C1 segment of cervical spinal cord (tissue), 14 donors: ENCODE results near the gene WNT10A.
A peak's percentile ranks its signal among the peaks of the same experiment; 100 is the strongest.

ENCODE experiments used
- DNase-seq, 14 donors: peaks; one replicate each; lab custom pipeline; 2025; lab: John Stamatoyannopoulos, UW

The WNT10A gene

GRCh38 chr2:218876562-218877219, 4.0 kb upstream of the WNT10A start:
- DNase-seq: peak in 10 of 14 donors; percentile 5 to 52 (median 29)

GRCh38 chr2:218877331-218877730, 3.3 kb upstream of the WNT10A start:
- no peak for DNase-seq

GRCh38 chr2:218877891-218878290, 2.8 kb upstream of the WNT10A start:
- DNase-seq: no peak

- no peak for DNase-seq
Measured at GRCh38 chr2:218878486-218878885, 2.2 kb upstream of the WNT10A start.

- no peak for DNase-seq
Measured at GRCh38 chr2:218878926-218879761, 1.5 kb upstream of the WNT10A start.

GRCh38 chr2:218879776-218880101, 913 bp upstream of the WNT10A start:
- DNase-seq: no peak

GRCh38 chr2:218880859-218881594, 375 bp downstream of the WNT10A start:
- DNase-seq: no peak

- DNase-seq: no peak
Measured at GRCh38 chr2:218881744-218882460, 1.2 kb downstream of the WNT10A start.

GRCh38 chr2:218882461-218882816, 1.8 kb downstream of the WNT10A start:
- DNase-seq: no peak

GRCh38 chr2:218882866-218883366, 2.3 kb downstream of the WNT10A start:
- DNase-seq: no peak

- no peak for DNase-seq
Measured at GRCh38 chr2:218883491-218884490, 3.1 kb downstream of the WNT10A start.

GRCh38 chr2:218884519-218884918, 3.9 kb downstream of the WNT10A start:
- no peak for DNase-seq

- peak in 5 of 14 donors; percentile 5 to 43 (median 24) for DNase-seq
Measured at GRCh38 chr2:218885981-218886947, 5.6 kb downstream of the WNT10A start.

- DNase-seq: no peak
Measured at GRCh38 chr2:218887079-218887478, 6.4 kb downstream of the WNT10A start.

GRCh38 chr2:218888341-218888740, 7.7 kb downstream of the WNT10A start:
- DNase-seq: no peak

- DNase-seq: no peak
Measured at GRCh38 chr2:218889937-218890336, 9.3 kb downstream of the WNT10A start.

- no peak for DNase-seq
Measured at GRCh38 chr2:218890369-218890768, 9.7 kb downstream of the WNT10A start.

GRCh38 chr2:218891275-218892135, 10.9 kb downstream of the WNT10A start:
- no peak for DNase-seq
